Mucosa of stomach (tissue), 1 donor: ENCODE results near the gene GRIP1.

Experiments
- H3K27me3 ChIP-seq: one replicate; pipeline ENCODE4 v1.7.0; 2013; ENCODE audit warnings: mild to moderate bottlenecking, low read length; ENCODE audit not compliant: control insufficient read depth, insufficient read depth
- H3K36me3 ChIP-seq: one replicate; pipeline ENCODE4 v1.7.0; 2013; ENCODE audit warnings: low read length; ENCODE audit not compliant: control insufficient read depth, insufficient read depth
- H3K4me1 ChIP-seq: one replicate; pipeline ENCODE4 v1.7.0; 2013; ENCODE audit warnings: mild to moderate bottlenecking, low read length; ENCODE audit not compliant: control insufficient read depth, insufficient read depth
- H3K4me3 ChIP-seq: one replicate; pipeline ENCODE4 v1.7.0; 2013; ENCODE audit warnings: low read length
- H3K9ac ChIP-seq: one replicate; pipeline ENCODE4 v1.7.0; 2013; ENCODE audit warnings: mild to moderate bottlenecking, low read length, moderate library complexity
- H3K9me3 ChIP-seq: one replicate; pipeline ENCODE4 v1.7.0; 2013; ENCODE audit warnings: mild to moderate bottlenecking, low read length, moderate library complexity; ENCODE audit not compliant: control insufficient read depth
- donor health status: Pancreatic carcinoma.

GRIP1 gene

DNA sequence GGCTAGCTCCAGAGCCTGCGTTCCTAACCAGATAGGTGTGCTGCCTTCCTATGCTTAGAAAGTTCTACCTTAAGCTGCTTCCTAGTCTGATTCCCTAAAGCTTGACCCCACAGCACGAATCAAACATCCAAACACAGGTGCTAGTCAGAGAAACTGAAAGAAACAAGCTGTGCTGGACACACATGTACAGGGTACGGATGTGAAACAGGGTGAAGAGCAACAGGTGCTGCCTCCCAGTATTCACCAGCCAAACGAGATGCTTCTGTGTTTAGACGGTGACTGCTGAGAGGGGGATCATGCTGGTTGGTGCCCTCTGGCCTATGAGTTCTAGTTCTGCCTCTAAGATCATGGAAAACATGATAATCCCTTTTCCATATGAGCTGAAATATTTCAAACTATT lies 105.3 kb downstream of the GRIP1 start:
- no peak overlapping the region for H3K4me3 ChIP-seq
- H3K9ac ChIP-seq = no peak overlapping the region
- H3K4me1 ChIP-seq = no peaks in the 10 kb centered on the region
- H3K27me3 ChIP-seq = no peaks in the 10 kb centered on the region
- no peaks in the 10 kb centered on the region for H3K9me3 ChIP-seq
- H3K36me3 ChIP-seq = no peaks in the 10 kb centered on the region

DNA sequence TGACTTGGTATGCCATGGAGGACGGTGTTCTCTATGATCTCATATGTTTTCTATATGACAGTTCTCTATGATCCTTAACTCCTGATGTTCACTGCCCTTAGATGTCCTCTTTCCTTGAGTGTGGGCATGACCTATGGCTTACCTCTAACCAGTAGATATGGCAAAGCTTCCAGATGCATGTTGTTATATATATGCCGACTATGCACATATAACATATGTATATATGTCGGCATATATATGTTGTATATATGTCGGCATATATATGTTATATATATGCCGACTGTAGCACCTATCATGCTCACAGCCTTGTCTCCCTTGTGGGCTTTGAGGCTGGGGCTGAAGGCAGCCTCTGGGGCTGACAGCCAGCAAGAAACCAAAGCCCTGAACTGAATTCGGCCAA lies 106.0 kb downstream of the GRIP1 start:
- no peaks in the 10 kb centered on the region for H3K36me3 ChIP-seq
- H3K9ac ChIP-seq = no peak overlapping the region
- no peaks in the 10 kb centered on the region for H3K9me3 ChIP-seq
- no peaks in the 10 kb centered on the region for H3K4me1 ChIP-seq
- H3K27me3 ChIP-seq = no peaks in the 10 kb centered on the region
- no peak overlapping the region for H3K4me3 ChIP-seq

DNA sequence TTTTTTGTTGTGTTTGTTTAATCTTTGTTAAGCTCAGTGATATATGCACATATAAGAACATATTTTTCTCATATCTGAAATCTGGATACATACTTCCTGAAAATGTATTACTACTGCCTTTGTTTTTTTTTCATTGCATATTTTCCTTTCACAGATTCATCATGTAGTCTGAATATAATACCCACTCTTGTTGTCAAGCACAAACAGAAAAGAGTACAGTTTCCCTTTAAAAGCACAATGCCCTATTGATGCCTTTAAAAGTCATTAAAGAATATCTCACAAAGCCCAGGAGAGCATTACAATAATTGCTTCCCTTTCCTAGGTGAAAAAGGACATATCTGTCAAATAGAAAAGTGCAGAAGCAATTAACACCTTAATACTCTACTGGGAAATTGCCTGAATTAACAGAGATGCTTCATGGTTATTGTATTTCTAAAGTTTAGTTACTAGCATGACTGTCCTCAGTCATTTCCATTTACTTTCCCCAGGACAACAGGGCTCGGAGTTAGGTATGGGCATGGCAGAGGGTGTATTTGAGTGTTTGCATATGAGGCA lies 107.4 kb downstream of the GRIP1 start:
- Histone ChIP-seq H3K4me3 (no peak overlapping the region), H3K9me3 (no peaks in the 10 kb centered on the region), H3K9ac (no peak overlapping the region), H3K27me3 (no peaks in the 10 kb centered on the region), H3K36me3 (no peaks in the 10 kb centered on the region), H3K4me1 (no peaks in the 10 kb centered on the region)

DNA sequence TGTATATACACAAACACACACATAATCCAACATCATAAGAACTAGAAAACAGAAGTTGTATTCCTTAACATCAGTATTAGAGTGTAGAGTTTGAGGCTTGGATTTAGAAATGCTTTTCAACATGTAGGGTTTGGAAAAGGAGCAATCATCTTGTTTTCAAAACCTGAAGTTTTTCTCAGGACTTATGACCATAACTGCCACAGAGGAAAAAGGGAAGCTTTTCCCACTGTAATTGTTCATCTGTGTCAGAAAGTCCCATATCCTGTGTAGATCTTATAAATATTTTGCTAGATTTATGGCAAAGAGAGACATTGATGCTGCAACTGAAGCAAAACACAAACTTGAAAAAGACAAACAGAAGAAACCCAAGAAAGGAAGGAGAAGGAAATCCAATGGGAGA lies 115.7 kb downstream of the GRIP1 start:
- H3K4me3 ChIP-seq = no peak overlapping the region
- H3K27me3 ChIP-seq = no peaks in the 10 kb centered on the region
- H3K9me3 ChIP-seq = no peaks in the 10 kb centered on the region

DNA sequence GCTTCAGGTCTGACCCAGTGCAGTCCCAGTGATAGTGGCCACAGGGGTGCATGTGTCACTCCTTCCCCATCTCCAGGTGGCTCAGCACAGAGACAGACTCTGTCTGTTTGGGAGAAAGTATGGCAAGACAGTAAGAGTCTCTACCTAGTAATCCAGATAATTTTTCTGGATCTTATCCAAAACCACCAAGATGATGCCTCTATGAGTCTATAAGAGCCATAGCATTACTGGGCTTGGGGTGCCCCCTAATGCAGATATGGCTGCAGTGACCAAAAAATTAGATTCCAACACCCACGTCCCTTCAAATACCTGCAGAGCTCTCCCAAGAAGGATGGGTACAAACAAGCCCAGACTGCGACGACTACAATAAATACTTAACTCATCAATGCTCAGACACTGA lies 123.8 kb downstream of the GRIP1 start:
- no peaks in the 10 kb centered on the region for H3K9me3 ChIP-seq
- H3K9ac ChIP-seq = no peak overlapping the region
- H3K4me1 ChIP-seq = no peaks in the 10 kb centered on the region
- H3K36me3 ChIP-seq = no peaks in the 10 kb centered on the region
- H3K27me3 ChIP-seq = no peaks in the 10 kb centered on the region
- no peak overlapping the region for H3K4me3 ChIP-seq

More for the DNA sequence above, 115.7 kb downstream of the GRIP1 start:
- Histone ChIP-seq H3K36me3 (no peaks in the 10 kb centered on the region), H3K9ac (no peak overlapping the region), H3K4me1 (no peaks in the 10 kb centered on the region)

DNA sequence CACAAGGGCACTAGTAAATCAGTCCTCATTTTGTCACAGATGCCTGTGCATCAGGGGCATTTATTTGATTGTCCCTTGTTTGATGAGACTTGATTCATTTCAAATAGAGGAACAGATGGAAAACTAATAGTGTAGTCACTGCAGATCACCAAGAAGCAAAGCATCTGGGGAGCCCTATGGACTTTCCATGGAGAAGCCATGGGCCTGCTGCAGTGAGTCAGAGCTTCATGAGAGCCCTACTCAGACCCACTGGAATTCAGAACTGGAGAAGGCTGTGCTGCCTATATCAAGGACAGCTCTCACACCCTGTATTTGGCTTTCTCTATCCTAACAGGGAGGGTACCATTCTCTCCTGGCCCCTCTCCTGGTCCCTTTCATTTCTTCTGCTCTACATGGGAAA lies 126.2 kb downstream of the GRIP1 start:
- H3K27me3 ChIP-seq = no peaks in the 10 kb centered on the region
- no peaks in the 10 kb centered on the region for H3K4me1 ChIP-seq
- no peak overlapping the region for H3K4me3 ChIP-seq
- H3K9me3 ChIP-seq = no peaks in the 10 kb centered on the region
- no peaks in the 10 kb centered on the region for H3K36me3 ChIP-seq
- H3K9ac ChIP-seq = no peak overlapping the region

DNA sequence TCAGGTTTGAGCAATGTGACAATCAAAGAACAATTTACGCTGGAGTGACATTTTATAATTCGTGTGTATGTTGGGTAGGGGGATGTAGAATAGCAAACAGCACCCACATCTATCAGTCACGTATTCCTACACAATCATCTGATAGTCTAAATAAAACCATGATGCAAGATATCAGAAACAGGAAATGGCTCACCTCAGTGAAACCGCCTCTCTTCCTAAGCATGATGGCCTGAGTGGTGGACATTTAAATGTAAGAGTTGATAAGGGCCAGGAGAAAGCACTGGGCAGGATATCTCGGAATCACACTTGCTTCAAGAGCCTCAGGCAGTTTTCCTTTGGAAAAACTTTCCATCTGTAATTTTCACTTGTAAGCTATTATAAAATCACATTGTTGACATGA lies 128.2 kb downstream of the GRIP1 start:
- Histone ChIP-seq H3K4me1 (no peaks in the 10 kb centered on the region), H3K36me3 (no peaks in the 10 kb centered on the region), H3K27me3 (no peaks in the 10 kb centered on the region), H3K4me3 (no peak overlapping the region), H3K9ac (no peak overlapping the region), H3K9me3 (no peaks in the 10 kb centered on the region)

DNA sequence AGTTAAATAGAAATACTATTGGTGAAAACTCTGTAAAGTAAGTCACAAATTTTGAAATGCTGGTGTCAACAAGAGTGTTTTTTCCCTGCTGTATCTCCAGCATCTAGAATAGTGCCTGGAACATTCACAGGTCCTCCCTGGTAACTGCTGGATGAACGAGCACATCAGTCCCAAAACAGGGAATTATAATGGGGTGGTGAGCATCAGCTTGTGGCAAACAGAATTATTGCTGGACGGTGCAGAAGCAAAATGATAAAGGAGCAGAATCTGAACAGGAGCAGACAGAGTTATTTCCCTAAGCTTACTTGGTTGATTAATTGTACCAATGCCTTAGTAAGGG lies 129.9 kb downstream of the GRIP1 start:
- Histone ChIP-seq H3K36me3 (no peaks in the 10 kb centered on the region), H3K27me3 (no peaks in the 10 kb centered on the region), H3K4me3 (no peak overlapping the region), H3K4me1 (no peaks in the 10 kb centered on the region), H3K9ac (no peak overlapping the region), H3K9me3 (no peaks in the 10 kb centered on the region)

DNA sequence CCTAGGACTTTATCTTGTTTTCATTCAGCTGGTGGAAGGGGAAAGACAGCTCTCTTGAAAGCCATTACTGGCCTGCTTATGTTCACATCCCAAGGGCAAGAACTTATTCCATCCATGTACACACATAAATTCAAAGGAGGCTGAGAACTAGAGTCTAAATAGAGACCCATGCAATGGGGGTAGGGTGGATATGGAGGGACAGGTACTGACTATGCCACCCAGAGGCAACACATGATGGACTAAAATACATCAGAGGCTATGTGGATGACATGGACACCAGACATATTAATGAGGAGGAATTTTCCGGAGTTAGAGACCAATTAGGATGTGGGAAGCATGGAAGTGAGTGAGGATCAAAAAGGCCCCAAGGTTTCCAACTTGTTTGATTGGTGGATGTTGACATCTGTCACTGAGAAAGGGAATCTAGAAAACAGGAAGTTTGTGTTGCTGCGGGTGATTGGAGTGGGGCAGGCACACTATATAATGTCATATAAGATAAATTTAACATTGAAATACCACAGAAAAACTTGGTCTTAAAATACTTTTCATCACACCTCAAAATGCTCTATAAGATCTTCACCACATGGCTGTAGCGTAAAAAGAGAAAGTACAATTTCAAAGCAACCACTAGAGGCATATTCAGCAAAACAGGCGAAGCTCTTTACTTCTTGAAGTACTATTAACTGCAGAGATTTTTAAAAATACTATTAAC lies 130.4 kb downstream of the GRIP1 start:
- no peaks in the 10 kb centered on the region for H3K36me3 ChIP-seq
- no peak overlapping the region for H3K9ac ChIP-seq
- H3K4me3 ChIP-seq = no peak overlapping the region
- no peaks in the 10 kb centered on the region for H3K9me3 ChIP-seq
- no peaks in the 10 kb centered on the region for H3K27me3 ChIP-seq
- no peaks in the 10 kb centered on the region for H3K4me1 ChIP-seq

DNA sequence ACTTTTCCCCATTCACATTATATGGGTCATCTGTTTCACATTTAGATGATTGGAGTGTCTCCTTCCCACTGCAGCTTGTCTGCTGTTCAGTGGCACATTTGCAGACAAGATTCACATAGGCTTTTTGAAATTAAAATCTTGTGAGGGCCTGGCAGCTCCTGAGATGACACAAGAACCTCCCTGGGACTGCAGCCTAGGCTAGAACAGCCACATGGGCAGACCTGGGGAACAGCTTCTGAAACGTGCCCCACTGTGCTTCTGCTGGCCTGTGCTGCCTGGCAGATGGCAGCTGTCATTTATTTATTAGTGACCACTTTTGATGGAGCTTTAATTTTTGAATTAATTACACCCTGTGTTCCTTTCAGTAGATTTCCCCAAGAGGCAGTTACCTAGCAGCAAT lies 137.4 kb downstream of the GRIP1 start:
- no peaks in the 10 kb centered on the region for H3K4me1 ChIP-seq
- no peaks in the 10 kb centered on the region for H3K27me3 ChIP-seq
- no peak overlapping the region for H3K4me3 ChIP-seq
- no peak overlapping the region for H3K9ac ChIP-seq
- no peaks in the 10 kb centered on the region for H3K36me3 ChIP-seq
- no peaks in the 10 kb centered on the region for H3K9me3 ChIP-seq

DNA sequence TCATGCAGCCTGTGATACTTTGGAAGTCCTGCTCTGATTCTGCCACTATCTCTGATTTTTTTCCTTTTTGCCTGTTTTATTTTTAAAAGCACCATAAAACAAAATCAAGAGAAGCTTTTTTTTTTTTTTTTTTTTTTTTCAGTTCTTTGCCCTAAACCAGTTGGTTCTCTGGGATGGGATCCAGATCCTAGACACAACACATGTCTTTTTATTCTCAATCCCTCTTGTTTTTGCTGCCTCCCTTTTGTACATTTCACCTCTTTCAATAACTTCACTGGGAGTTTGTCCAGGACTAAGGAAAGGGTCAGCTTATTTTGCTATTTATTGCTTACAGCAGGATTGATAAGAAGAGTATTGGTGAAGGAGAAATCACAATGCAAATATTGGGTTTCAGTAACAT lies 139.4 kb downstream of the GRIP1 start:
- no peak overlapping the region for H3K4me3 ChIP-seq
- H3K4me1 ChIP-seq = no peaks in the 10 kb centered on the region
- H3K9ac ChIP-seq = no peak overlapping the region
- H3K27me3 ChIP-seq = no peaks in the 10 kb centered on the region
- no peaks in the 10 kb centered on the region for H3K36me3 ChIP-seq
- H3K9me3 ChIP-seq = no peaks in the 10 kb centered on the region

DNA sequence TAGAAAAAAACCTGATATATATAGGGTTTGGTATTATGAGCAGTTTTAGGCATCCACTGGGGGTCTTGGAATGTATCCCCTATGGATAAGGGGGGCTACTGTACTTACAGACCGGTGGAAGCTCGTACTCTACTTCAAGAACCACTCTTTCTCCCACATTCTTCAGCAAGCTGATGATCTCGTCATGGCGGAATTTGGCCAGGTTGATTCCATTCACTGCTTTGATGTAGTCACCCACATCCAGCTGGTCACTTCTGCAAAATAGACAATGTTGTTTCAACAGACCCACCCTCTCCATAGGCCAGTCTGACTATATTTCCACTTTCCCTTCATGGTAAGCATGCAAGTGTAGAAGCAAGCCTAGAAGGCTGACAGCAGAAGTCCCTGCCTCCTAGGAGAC lies 139.9 kb downstream of the GRIP1 start:
- no peak overlapping the region for H3K9ac ChIP-seq
- H3K27me3 ChIP-seq = no peaks in the 10 kb centered on the region
- H3K9me3 ChIP-seq = no peaks in the 10 kb centered on the region
- H3K4me3 ChIP-seq = no peak overlapping the region
- no peaks in the 10 kb centered on the region for H3K36me3 ChIP-seq
- H3K4me1 ChIP-seq = no peaks in the 10 kb centered on the region

DNA sequence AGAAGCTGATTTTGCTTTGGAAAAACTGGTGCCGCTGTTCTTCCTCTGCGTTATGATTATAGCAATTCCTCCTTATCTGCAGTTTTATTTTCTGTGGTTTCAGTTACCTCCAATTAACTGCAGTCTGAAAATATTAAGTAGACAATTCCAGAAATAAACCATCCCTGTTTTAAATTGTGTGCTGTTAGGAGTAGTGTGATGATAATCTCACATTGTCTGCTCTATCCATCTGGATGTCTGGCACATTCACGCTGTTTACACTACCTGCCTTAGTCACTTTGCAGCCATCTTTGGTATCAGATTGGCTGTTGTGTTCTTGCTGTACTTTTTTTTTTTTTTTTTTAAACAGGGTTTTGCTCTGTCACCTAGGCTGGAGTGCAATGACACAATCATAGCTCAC lies 141.0 kb downstream of the GRIP1 start:
- Histone ChIP-seq H3K27me3 (no peaks in the 10 kb centered on the region), H3K9me3 (no peaks in the 10 kb centered on the region), H3K4me1 (no peaks in the 10 kb centered on the region), H3K9ac (no peak overlapping the region), H3K4me3 (no peak overlapping the region), H3K36me3 (no peaks in the 10 kb centered on the region)
